ENCODE data around the gene BORCS5.

BORCS5 gene

GRCh38 chr12:12336049-12336411, 20.8 kb upstream of the BORCS5 start:
- H3K79me2 ChIP-seq (ENCODE audit: control insufficient read depth, insufficient read depth, low read length, poor library complexity), result no peaks in the 10 kb centered on the region
- no CpG with 5 or more reads among the region's 5 CpGs for WGBS (ENCODE audit: extremely low coverage, insufficient coverage, insufficient read length)
- no peak overlapping the region for H3K4me2 ChIP-seq (ENCODE audit: low read length)
- H4K12ac ChIP-seq (ENCODE audit: low read depth, low read length), result no peak overlapping the region
- H2BK12ac ChIP-seq (ENCODE audit: low read length), result no peak overlapping the region
- no peak overlapping the region for H3K9ac ChIP-seq (ENCODE audit: low read length)
- no peak overlapping the region for H3K18ac ChIP-seq (ENCODE audit: low read length)
- no peak overlapping the region for H4K8ac ChIP-seq (ENCODE audit: low read depth, low read length)
- no peak overlapping the region for H4K91ac ChIP-seq (ENCODE audit: low read depth, low read length)
- H2BK120ac ChIP-seq (ENCODE audit: insufficient read depth, low read length, poor library complexity), result no peak overlapping the region
- no peak overlapping the region for H3K4me3 ChIP-seq (ENCODE audit: low read depth, low read length)
- no peak overlapping the region for H3K27ac ChIP-seq (ENCODE audit: low read depth, low read length)
- H3K79me1 ChIP-seq (ENCODE audit: low read length), result no peaks in the 10 kb centered on the region
- H2AK5ac ChIP-seq (ENCODE audit: low read length), result no peak overlapping the region
- H3K9me3 ChIP-seq (ENCODE audit: insufficient read depth, low read depth, low read length), result peaks cover 1% of the 10 kb centered on the region
- no peak overlapping the region for H3K23ac ChIP-seq (ENCODE audit: low read length)
- H3K14ac ChIP-seq (ENCODE audit: low read length), result no peak overlapping the region
- no peaks in the 10 kb centered on the region for H3K27me3 ChIP-seq (ENCODE audit: insufficient read depth, low read length)
- H3K4me1 ChIP-seq (ENCODE audit: control insufficient read depth in 1 of 2, insufficient read depth in 2 of 2, low read length in 2 of 2), result peaks cover 3 to 11% of the 10 kb centered on the region in 2 experiments
- no peak overlapping the region for H2AFZ ChIP-seq (ENCODE audit: insufficient read depth, low read length, poor library complexity)
- H3K4ac ChIP-seq (ENCODE audit: low read depth, low read length), result no peak overlapping the region
- H2BK5ac ChIP-seq (ENCODE audit: low read depth, low read length, poor library complexity), result no peak overlapping the region
- no peaks in the 10 kb centered on the region for H3K36me3 ChIP-seq (ENCODE audit: control insufficient read depth in 1 of 2, insufficient read depth in 2 of 2, low read length in 2 of 2)
- peak; percentile 80 to 93 for DNase-seq

GRCh38 chr12:12336511-12336910, 20.4 kb upstream of the BORCS5 start:
- Histone ChIP-seq H3K4me3 (ENCODE audit: low read depth, low read length) (no peak overlapping the region), H2BK120ac (ENCODE audit: insufficient read depth, low read length, poor library complexity) (no peak overlapping the region), H4K12ac (ENCODE audit: low read depth, low read length) (no peak overlapping the region), H3K27me3 (ENCODE audit: insufficient read depth, low read length) (no peaks in the 10 kb centered on the region), H3K4ac (ENCODE audit: low read depth, low read length) (no peak overlapping the region), H3K18ac (ENCODE audit: low read length) (no peak overlapping the region), H4K91ac (ENCODE audit: low read depth, low read length) (no peak overlapping the region), H3K9ac (ENCODE audit: low read length) (no peak overlapping the region), H3K9me3 (ENCODE audit: insufficient read depth, low read depth, low read length) (peaks cover 1% of the 10 kb centered on the region), H3K4me1 (ENCODE audit: control insufficient read depth in 1 of 2, insufficient read depth in 2 of 2, low read length in 2 of 2) (peaks cover 0 to 8% of the 10 kb centered on the region in 2 experiments), H3K4me2 (ENCODE audit: low read length) (no peak overlapping the region), H3K79me2 (ENCODE audit: control insufficient read depth, insufficient read depth, low read length, poor library complexity) (no peaks in the 10 kb centered on the region), H2AK5ac (ENCODE audit: low read length) (no peak overlapping the region), H3K27ac (ENCODE audit: low read depth, low read length) (no peak overlapping the region), H3K36me3 (ENCODE audit: control insufficient read depth in 1 of 2, insufficient read depth in 2 of 2, low read length in 2 of 2) (no peaks in the 10 kb centered on the region), H2AFZ (ENCODE audit: insufficient read depth, low read length, poor library complexity) (no peak overlapping the region), H3K14ac (ENCODE audit: low read length) (no peak overlapping the region), H4K8ac (ENCODE audit: low read depth, low read length) (no peak overlapping the region), H3K23ac (ENCODE audit: low read length) (no peak overlapping the region), H3K79me1 (ENCODE audit: low read length) (no peaks in the 10 kb centered on the region), H2BK12ac (ENCODE audit: low read length) (no peak overlapping the region), H2BK5ac (ENCODE audit: low read depth, low read length, poor library complexity) (no peak overlapping the region)
- peak; percentile 42 to 78 for DNase-seq
- WGBS (ENCODE audit: extremely low coverage, insufficient coverage, insufficient read length), result no CpG with 5 or more reads among the region's 1 CpG

GRCh38 chr12:12338527-12339168, 18.2 kb upstream of the BORCS5 start:
- no peaks in the 10 kb centered on the region for H3K36me3 ChIP-seq (ENCODE audit: control insufficient read depth in 1 of 2, insufficient read depth in 2 of 2, low read length in 2 of 2)
- no peak overlapping the region for H3K4me3 ChIP-seq (ENCODE audit: low read depth, low read length)
- no peaks in the 10 kb centered on the region for H3K79me1 ChIP-seq (ENCODE audit: low read length)
- no peak overlapping the region for H3K4ac ChIP-seq (ENCODE audit: low read depth, low read length)
- no peaks in the 10 kb centered on the region for H3K4me1 ChIP-seq (ENCODE audit: control insufficient read depth in 1 of 2, insufficient read depth in 2 of 2, low read length in 2 of 2)
- H3K23ac ChIP-seq (ENCODE audit: low read length), result no peak overlapping the region
- no peak overlapping the region for H2AK5ac ChIP-seq (ENCODE audit: low read length)
- no CpG with 5 or more reads among the region's 8 CpGs for WGBS (ENCODE audit: extremely low coverage, insufficient coverage, insufficient read length)
- H2AFZ ChIP-seq (ENCODE audit: insufficient read depth, low read length, poor library complexity), result no peak overlapping the region
- DNase-seq, result no peak
- no peak overlapping the region for H2BK5ac ChIP-seq (ENCODE audit: low read depth, low read length, poor library complexity)
- H3K9me3 ChIP-seq (ENCODE audit: insufficient read depth, low read depth, low read length), result peaks cover 1% of the 10 kb centered on the region
- no peaks in the 10 kb centered on the region for H3K27me3 ChIP-seq (ENCODE audit: insufficient read depth, low read length)
- no peak overlapping the region for H3K27ac ChIP-seq (ENCODE audit: low read depth, low read length)
- no peak overlapping the region for H2BK12ac ChIP-seq (ENCODE audit: low read length)
- H3K79me2 ChIP-seq (ENCODE audit: control insufficient read depth, insufficient read depth, low read length, poor library complexity), result no peaks in the 10 kb centered on the region
- no peak overlapping the region for H4K91ac ChIP-seq (ENCODE audit: low read depth, low read length)
- H2BK120ac ChIP-seq (ENCODE audit: insufficient read depth, low read length, poor library complexity), result no peak overlapping the region
- H3K14ac ChIP-seq (ENCODE audit: low read length), result no peak overlapping the region
- H4K12ac ChIP-seq (ENCODE audit: low read depth, low read length), result no peak overlapping the region
- no peak overlapping the region for H3K9ac ChIP-seq (ENCODE audit: low read length)
- H3K18ac ChIP-seq (ENCODE audit: low read length), result no peak overlapping the region
- H4K8ac ChIP-seq (ENCODE audit: low read depth, low read length), result no peak overlapping the region
- no peak overlapping the region for H3K4me2 ChIP-seq (ENCODE audit: low read length)

- no peaks in the 10 kb centered on the region for H3K36me3 ChIP-seq (ENCODE audit: control insufficient read depth in 1 of 2, insufficient read depth in 2 of 2, low read length in 2 of 2)
Observed at GRCh38 chr12:12349711-12350665, 6.9 kb upstream of the BORCS5 start, which contains the start of gene MANSC1. Gene MANSC1, minus strand, starts transcription at chr12:12350242. Its CDS starts 6,928 bp downstream, at chr12:12343314.

More at GRCh38 chr12:12349711-12350665, 6.9 kb upstream of the BORCS5 start, which contains the start of gene MANSC1:
- peak within 1 kb of the TSS; percentile 59 for H3K14ac ChIP-seq (ENCODE audit: low read length)
- H3K4me2 ChIP-seq (ENCODE audit: low read length), result peak within 1 kb of the TSS; percentile 96
- H2BK5ac ChIP-seq (ENCODE audit: low read depth, low read length, poor library complexity), result no peak within 1 kb of the TSS
- H3K79me1 ChIP-seq (ENCODE audit: low read length), result peaks cover 7% of the 10 kb centered on the region
- H3K27ac ChIP-seq (ENCODE audit: low read depth, low read length), result no peak within 1 kb of the TSS
- H3K4me3 ChIP-seq (ENCODE audit: low read depth, low read length), result peak within 1 kb of the TSS; percentile 82
- no CpG with 5 or more reads among the region's 68 CpGs for WGBS (ENCODE audit: extremely low coverage, insufficient coverage, insufficient read length)
- no peak within 1 kb of the TSS for H2AK5ac ChIP-seq (ENCODE audit: low read length)
- peak within 1 kb of the TSS; percentile 52 for H4K91ac ChIP-seq (ENCODE audit: low read depth, low read length)
- peak within 1 kb of the TSS; percentile 37 for H2BK120ac ChIP-seq (ENCODE audit: insufficient read depth, low read length, poor library complexity)
- no peaks in the 10 kb centered on the region for H3K4me1 ChIP-seq (ENCODE audit: control insufficient read depth in 1 of 2, insufficient read depth in 2 of 2, low read length in 2 of 2)
- H4K8ac ChIP-seq (ENCODE audit: low read depth, low read length), result peak within 1 kb of the TSS; percentile 71
- no peak within 1 kb of the TSS for H3K23ac ChIP-seq (ENCODE audit: low read length)
- peak within 1 kb of the TSS; percentile 72 for H3K9ac ChIP-seq (ENCODE audit: low read length)
- peak within 1 kb of the TSS; percentile 27 for H2AFZ ChIP-seq (ENCODE audit: insufficient read depth, low read length, poor library complexity)
- H3K18ac ChIP-seq (ENCODE audit: low read length), result peak within 1 kb of the TSS; percentile 28
- peak; percentile 17 to 63 for DNase-seq
- no peaks in the 10 kb centered on the region for H3K27me3 ChIP-seq (ENCODE audit: insufficient read depth, low read length)
- H2BK12ac ChIP-seq (ENCODE audit: low read length), result no peak within 1 kb of the TSS
- no peaks in the 10 kb centered on the region for H3K79me2 ChIP-seq (ENCODE audit: control insufficient read depth, insufficient read depth, low read length, poor library complexity)
- H3K9me3 ChIP-seq (ENCODE audit: insufficient read depth, low read depth, low read length), result peaks cover 2% of the 10 kb centered on the region
- H4K12ac ChIP-seq (ENCODE audit: low read depth, low read length), result peak within 1 kb of the TSS; percentile 52
- H3K4ac ChIP-seq (ENCODE audit: low read depth, low read length), result no peak within 1 kb of the TSS

All from trophoblast cell (in vitro differentiated cells and primary cell).